HFF-Myc (cell line): ENCODE measurements around the gene LRRC52.

ENCODE experiments used
- DNase-seq: peaks from one replicate; pipeline ENCODE4 v3.0.0-alpha.2; 2011; ENCODE audit warnings: low read depth; ENCODE audit errors: extremely low read depth
- H3K4me3 ChIP-seq: replicated peaks from 2 replicates; pipeline ENCODE4 v1.5.1; 2011; ENCODE audit warnings: low read depth, mild to moderate bottlenecking, control low read depth, low read length
- CTCF ChIP-seq: IDR thresholded peaks from 2 replicates; pipeline ENCODE4 v1.5.1; 2012; ENCODE audit warnings: mild to moderate bottlenecking, low read depth, low read length, control low read depth; ENCODE audit errors: missing control alignments

LRRC52 gene, protein sequence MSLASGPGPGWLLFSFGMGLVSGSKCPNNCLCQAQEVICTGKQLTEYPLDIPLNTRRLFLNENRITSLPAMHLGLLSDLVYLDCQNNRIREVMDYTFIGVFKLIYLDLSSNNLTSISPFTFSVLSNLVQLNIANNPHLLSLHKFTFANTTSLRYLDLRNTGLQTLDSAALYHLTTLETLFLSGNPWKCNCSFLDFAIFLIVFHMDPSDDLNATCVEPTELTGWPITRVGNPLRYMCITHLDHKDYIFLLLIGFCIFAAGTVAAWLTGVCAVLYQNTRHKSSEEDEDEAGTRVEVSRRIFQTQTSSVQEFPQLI

GRCh38 chr1:165543532-165544438, at the start of gene LRRC52:
LRRC52 (plus strand) TSS chr1:165544000; CDS start chr1:165544297, 297 bp downstream.
- no peak for TF ChIP-seq CTCF
- DNase-seq = no peak
- no peak within 1 kb of the TSS for H3K4me3 ChIP-seq

- DNase-seq = no peak
- H3K4me3 ChIP-seq = no peak overlapping the region
- TF ChIP-seq CTCF = no peak
Measured at GRCh38 chr1:165494949-165495857, 48.6 kb upstream of the LRRC52 start.

- no peak for TF ChIP-seq CTCF
- DNase-seq = no peak
- no peak overlapping the region for H3K4me3 ChIP-seq
Measured at GRCh38 chr1:165495858-165496205, 48.0 kb upstream of the LRRC52 start.

GRCh38 chr1:165496501-165496900, 47.3 kb upstream of the LRRC52 start:
- DNase-seq = no peak
- H3K4me3 ChIP-seq = no peak overlapping the region
- no peak for TF ChIP-seq CTCF

DNA sequence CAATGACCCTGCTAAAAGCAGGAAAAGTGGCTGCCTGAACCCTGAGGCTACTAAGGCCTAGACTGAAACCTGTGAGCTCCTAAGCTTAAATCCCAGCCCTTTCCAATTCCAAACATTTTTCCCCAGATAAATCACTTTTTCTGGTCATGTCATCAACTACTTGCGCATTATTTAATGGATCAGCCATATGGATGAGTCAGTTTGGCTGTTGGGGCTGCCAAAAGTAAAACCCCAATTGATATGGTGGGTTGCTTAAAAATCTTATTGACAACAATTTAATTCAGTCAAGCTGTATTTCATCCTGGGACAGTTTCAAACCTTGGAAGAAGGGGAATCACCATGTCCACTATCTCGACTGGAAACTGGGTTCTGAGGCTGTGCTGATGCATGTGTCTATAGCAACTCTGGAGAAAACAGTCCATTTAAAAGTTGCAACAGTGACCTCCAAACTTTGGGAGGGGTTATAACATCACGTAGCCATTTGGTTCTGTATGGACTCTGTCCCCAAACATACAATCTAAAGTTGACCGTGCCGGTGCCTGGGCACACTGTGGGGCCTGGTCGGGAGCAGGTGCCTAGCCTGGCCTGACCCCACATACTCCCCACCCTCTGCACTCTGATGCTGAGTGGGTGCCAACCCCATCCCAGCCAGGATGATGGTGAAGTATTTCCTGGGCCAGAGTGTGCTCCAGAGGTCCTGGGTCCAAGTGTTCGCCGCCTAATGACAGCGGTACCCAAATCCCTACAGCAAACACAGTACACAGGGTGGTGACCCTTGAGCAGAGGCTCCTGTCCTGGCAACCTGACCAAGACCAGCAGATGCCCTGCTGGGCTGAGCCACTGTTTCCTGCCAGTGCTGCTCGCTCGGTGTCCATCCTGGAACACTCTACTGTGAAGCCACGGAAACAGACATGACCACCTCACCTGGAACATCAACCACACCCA, 46.5 kb upstream of the LRRC52 start:
- TF ChIP-seq CTCF = no peak
- H3K4me3 ChIP-seq = no peak overlapping the region
- no peak for DNase-seq
